PC-9 (cell line): ENCODE measurements around the gene TMEM225. TPM values are rescaled to one million over a fixed set of nuclear protein-coding genes. Genes with fewer than 3 reads are reported as not detected.
"Not testable (repeated sequence)": the region's sequence is repeated elsewhere in the genome, so short reads cannot be mapped to it uniquely, and the experiment has no call there.

ENCODE experiments used
- BruUV-seq: library from RNA; stranded (reverse); fragments of 400-500 nt; replicated peaks from 2 replicates; lab custom pipeline; 2021; lab: Mats Ljungman, UMichigan
- CTCF ChIA-PET: fragments of 300-600 bp; sonication (Branson Sonifier 250); formaldehyde crosslinking; loops from one replicate; lab custom pipeline; 2022; ENCODE audit warnings: antibody characterized with exemption; lab: Charles Lee
- POLR2A ChIA-PET: fragments of 300-600 bp; sonication (Branson Sonifier 250); formaldehyde crosslinking; loops from one replicate; lab custom pipeline; 2022; ENCODE audit warnings: antibody characterized with exemption; ENCODE audit not compliant: unreplicated experiment; lab: Charles Lee
- DNase-seq, 2 experiments: peaks; one replicate each; pipeline versions ENCODE4 v3.0.0 to v3.0.0-alpha.2; 2015 to 2022; ENCODE audit warnings: mixed read lengths in 1 of 2
- H2AFZ ChIP-seq: fragments of 200-600 bp; sonication (generic); 2 replicates; pipeline ENCODE4 v1.8.1; 2017; ENCODE audit warnings: antibody characterized with exemption
- H3F3A ChIP-seq: fragments of 200-600 bp; sonication (generic); 2 replicates; pipeline ENCODE4 v1.8.1; 2017; ENCODE audit warnings: antibody characterized with exemption, mild to moderate bottlenecking, low read depth; ENCODE audit not compliant: insufficient read depth
- H3K27ac ChIP-seq: fragments of 200-600 bp; sonication (generic); 2 replicates; pipeline ENCODE4 v1.6.1; 2016; ENCODE audit warnings: mixed run types
- H3K27me3 ChIP-seq: fragments of 200-600 bp; sonication (generic); 2 replicates; pipeline ENCODE4 v1.6.1; 2016; ENCODE audit warnings: low read depth, mixed run types; ENCODE audit not compliant: insufficient read depth
- H3K36me3 ChIP-seq: fragments of 200-600 bp; sonication (generic); 2 replicates; pipeline ENCODE4 v1.6.1; 2016; ENCODE audit warnings: low read depth, mixed run types
- H3K4me1 ChIP-seq: fragments of 200-600 bp; sonication (generic); replicated peaks from 2 replicates; pipeline ENCODE4 v1.6.1; 2016; ENCODE audit warnings: mixed run types; ENCODE audit not compliant: insufficient read depth
- H3K4me2 ChIP-seq: fragments of 200-600 bp; sonication (generic); 2 replicates; pipeline ENCODE4 v1.6.1; 2017; ENCODE audit warnings: mixed run types
- H3K4me3 ChIP-seq: fragments of 200-600 bp; sonication (generic); 2 replicates; pipeline ENCODE4 v1.6.1; 2016; ENCODE audit warnings: mixed run types
- H3K79me2 ChIP-seq: fragments of 200-600 bp; sonication (generic); 2 replicates; pipeline ENCODE4 v1.6.1; 2017; ENCODE audit warnings: low read depth, mixed run types
- H3K9me2 ChIP-seq: fragments of 200-600 bp; sonication (generic); 2 replicates; pipeline ENCODE4 v1.8.1; 2017; ENCODE audit warnings: mild to moderate bottlenecking; ENCODE audit not compliant: insufficient read depth
- H3K9me3 ChIP-seq: fragments of 200-600 bp; sonication (generic); 2 replicates; pipeline ENCODE4 v1.8.1; 2016; ENCODE audit warnings: low read depth; ENCODE audit not compliant: insufficient read depth
- H4K20me1 ChIP-seq: fragments of 200-600 bp; sonication (generic); 2 replicates; pipeline ENCODE4 v1.8.1; 2017; ENCODE audit not compliant: insufficient read depth
- EZH2 ChIP-seq: fragments of 200-600 bp; sonication (generic); IDR thresholded peaks from 2 replicates; pipeline ENCODE4 v1.8.0; 2017; ENCODE audit warnings: antibody characterized with exemption, low read depth
- intact Hi-C: fragments of 100-400 bp; cut with micrococcal nuclease; formaldehyde crosslinking; loops from one replicate; pipeline ENCODE4 v1.10.0; 2022; ENCODE audit not compliant: unreplicated experiment
- total RNA-seq: library from RNA; stranded (reverse); gene quantifications from 2 replicates; pipeline ENCODE4 v1.2.3, GENCODE V29; 2021
- TF ChIP-seq, protein P1 (sequence below): fragments of 200-600 bp; sonication (generic); conservative IDR thresholded peaks from 2 replicates; pipeline ENCODE4 v1.6.1; 2017; ENCODE audit warnings: mixed run types, antibody characterized with exemption, mild to moderate bottlenecking, moderate library complexity

The TMEM225 gene
- total RNA-seq, 1 experiment from 2014 or later = not detected

DNA sequence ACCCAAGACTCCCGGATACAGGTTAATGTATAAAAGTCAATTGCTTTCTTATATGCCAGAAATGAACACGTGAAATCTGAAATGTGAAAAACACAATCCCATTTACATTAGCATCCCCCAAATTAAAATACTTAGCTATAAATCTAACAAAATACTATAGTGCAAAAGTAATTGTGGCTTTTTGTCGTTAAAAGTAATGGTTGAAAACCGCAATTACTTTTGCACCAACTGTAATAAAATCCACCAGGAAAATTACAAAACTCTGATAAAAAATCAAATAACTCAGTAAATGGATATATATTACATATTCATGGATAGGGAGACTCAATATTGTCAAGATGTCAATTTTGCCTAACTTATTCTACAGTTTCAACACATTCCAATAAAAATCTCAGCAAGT, 4.6 kb downstream of the TMEM225 start:
- CTCF ChIA-PET = no interaction called here
- H3K4me3 ChIP-seq = no peak overlapping the region
- H3K36me3 ChIP-seq = no peaks in the 10 kb centered on the region
- no peaks in the 10 kb centered on the region for H4K20me1 ChIP-seq
- TF ChIP-seq, protein P1, sequence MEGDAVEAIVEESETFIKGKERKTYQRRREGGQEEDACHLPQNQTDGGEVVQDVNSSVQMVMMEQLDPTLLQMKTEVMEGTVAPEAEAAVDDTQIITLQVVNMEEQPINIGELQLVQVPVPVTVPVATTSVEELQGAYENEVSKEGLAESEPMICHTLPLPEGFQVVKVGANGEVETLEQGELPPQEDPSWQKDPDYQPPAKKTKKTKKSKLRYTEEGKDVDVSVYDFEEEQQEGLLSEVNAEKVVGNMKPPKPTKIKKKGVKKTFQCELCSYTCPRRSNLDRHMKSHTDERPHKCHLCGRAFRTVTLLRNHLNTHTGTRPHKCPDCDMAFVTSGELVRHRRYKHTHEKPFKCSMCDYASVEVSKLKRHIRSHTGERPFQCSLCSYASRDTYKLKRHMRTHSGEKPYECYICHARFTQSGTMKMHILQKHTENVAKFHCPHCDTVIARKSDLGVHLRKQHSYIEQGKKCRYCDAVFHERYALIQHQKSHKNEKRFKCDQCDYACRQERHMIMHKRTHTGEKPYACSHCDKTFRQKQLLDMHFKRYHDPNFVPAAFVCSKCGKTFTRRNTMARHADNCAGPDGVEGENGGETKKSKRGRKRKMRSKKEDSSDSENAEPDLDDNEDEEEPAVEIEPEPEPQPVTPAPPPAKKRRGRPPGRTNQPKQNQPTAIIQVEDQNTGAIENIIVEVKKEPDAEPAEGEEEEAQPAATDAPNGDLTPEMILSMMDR = no peak
- TF ChIP-seq EZH2 = no peak
- H3K27me3 ChIP-seq = peaks cover 3% of the 10 kb centered on the region; the same call in 1 of the 2 replicates
- intact Hi-C loops = no loop called here
- H2AFZ ChIP-seq = no peak overlapping the region
- no peak overlapping the region for H3K4me2 ChIP-seq
- no peak for DNase-seq
- POLR2A ChIA-PET = no interaction called here
- H3K9me2 ChIP-seq = no peaks in the 10 kb centered on the region
- no peaks in the 10 kb centered on the region for H3K79me2 ChIP-seq
- H3K27ac ChIP-seq = no peak overlapping the region
- H3K4me1 ChIP-seq = no peaks in the 10 kb centered on the region
- no peaks in the 10 kb centered on the region for H3F3A ChIP-seq
- H3K9me3 ChIP-seq = 0 out of 2 replicates have a peak, but pooled peaks cover 3% of the 10 kb centered on the region
- no TSS peak for BruUV-seq

DNA sequence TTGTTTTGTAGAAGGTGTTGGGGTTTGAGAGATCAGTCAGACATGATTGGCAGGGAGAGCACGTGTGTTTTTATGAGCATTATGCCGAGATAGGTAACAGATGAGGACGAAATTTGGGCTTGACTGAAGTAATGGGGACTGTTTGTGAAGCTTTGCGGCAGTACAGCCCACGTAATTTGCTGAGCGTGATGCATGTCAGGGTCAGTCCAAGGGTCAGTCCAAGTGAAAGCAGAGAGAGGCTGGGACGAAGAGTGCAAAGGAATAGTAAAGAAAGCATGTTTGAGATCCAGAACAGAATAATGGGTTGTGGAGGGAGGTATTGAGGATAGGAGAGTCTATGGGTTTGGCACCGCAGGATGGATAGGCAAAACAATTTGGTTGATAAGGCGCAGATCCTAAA, 17.7 kb downstream of the TMEM225 start:
- intact Hi-C loops, H3F3A ChIP-seq, DNase-seq, H3K9me2 ChIP-seq, H4K20me1 ChIP-seq, H3K4me1 ChIP-seq, H3K79me2 ChIP-seq, H3K4me3 ChIP-seq, H3K9me3 ChIP-seq, CTCF ChIA-PET, POLR2A ChIA-PET, BruUV-seq, H3K4me2 ChIP-seq, H3K36me3 ChIP-seq, H3K27ac ChIP-seq, H2AFZ ChIP-seq: not testable (repeated sequence)
- H3K27me3 ChIP-seq = peaks cover 13% of the 10 kb centered on the region; the same call in 1 of the 2 replicates

DNA sequence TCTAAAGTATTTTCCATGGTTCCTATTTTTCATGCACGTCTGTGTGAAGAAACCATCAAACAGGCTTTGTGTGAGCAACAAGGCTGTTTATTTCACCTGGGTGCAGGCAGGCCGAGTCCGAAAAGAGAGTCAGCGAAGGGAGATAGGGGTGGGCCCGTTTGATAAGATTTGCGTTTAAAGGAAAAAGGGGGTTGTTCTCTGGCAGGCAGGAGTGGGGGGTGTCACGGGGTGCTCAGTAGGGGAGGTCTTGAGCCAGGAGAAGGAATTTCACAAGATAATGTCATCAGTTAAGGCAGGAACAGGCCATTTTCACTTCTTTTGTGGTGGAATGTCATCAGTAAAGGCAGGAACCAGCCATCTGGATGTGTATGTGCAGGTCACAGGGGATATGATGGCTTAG, 20.2 kb downstream of the TMEM225 start:
- CTCF ChIA-PET, POLR2A ChIA-PET, H2AFZ ChIP-seq, H3K4me2 ChIP-seq, DNase-seq, BruUV-seq, H3K79me2 ChIP-seq, intact Hi-C loops, H3K27ac ChIP-seq, H3F3A ChIP-seq, H3K9me3 ChIP-seq, H4K20me1 ChIP-seq, H3K4me1 ChIP-seq, H3K4me3 ChIP-seq, H3K36me3 ChIP-seq, H3K9me2 ChIP-seq: not testable (repeated sequence)
- peaks cover 32% of the 10 kb centered on the region for H3K27me3 ChIP-seq

DNA sequence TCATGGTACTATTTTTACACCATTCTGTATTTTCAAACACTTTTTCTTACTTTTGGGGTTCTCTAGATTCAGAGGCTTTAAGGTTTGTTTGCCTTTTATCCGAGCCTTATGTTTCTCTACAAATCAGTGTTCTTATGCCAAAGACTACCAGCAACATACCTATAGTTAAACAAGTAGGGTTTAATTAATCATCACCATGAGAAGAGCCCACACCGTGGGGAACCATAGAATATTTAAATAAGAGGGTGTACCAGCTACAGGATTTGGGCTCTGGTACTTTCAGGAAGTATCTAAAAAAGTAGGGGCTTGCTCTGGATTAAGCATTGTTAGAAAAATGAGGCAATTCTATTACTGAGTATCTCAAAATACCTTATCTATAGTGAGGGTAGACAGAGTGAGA, 25.7 kb downstream of the TMEM225 start:
- H3K9me2 ChIP-seq = no peaks in the 10 kb centered on the region
- POLR2A ChIA-PET = no interaction called here
- H4K20me1 ChIP-seq = no peaks in the 10 kb centered on the region
- intact Hi-C loops = no loop called here
- TF ChIP-seq, protein P1 = no peak
- TF ChIP-seq EZH2 = no peak
- no peaks in the 10 kb centered on the region for H3K79me2 ChIP-seq
- no peak overlapping the region for H2AFZ ChIP-seq
- no peak overlapping the region for H3K4me2 ChIP-seq
- no peak overlapping the region for H3K4me3 ChIP-seq
- no peaks in the 10 kb centered on the region for H3K36me3 ChIP-seq
- H3K27me3 ChIP-seq = peaks cover 23% of the 10 kb centered on the region
- no peaks in the 10 kb centered on the region for H3K9me3 ChIP-seq
- H3K27ac ChIP-seq = no peak overlapping the region
- no peaks in the 10 kb centered on the region for H3K4me1 ChIP-seq
- CTCF ChIA-PET = no interaction called here
- no peak for DNase-seq
- BruUV-seq = no TSS peak
- no peaks in the 10 kb centered on the region for H3F3A ChIP-seq
